ENCODE data around the gene BBIP1. TPM values are rescaled to one million over a fixed set of nuclear protein-coding genes. Genes with fewer than 3 reads are reported as not detected.

The BBIP1 gene
- total RNA-seq, 1 experiment from 2014 or later, result 16.7 TPM

DNA sequence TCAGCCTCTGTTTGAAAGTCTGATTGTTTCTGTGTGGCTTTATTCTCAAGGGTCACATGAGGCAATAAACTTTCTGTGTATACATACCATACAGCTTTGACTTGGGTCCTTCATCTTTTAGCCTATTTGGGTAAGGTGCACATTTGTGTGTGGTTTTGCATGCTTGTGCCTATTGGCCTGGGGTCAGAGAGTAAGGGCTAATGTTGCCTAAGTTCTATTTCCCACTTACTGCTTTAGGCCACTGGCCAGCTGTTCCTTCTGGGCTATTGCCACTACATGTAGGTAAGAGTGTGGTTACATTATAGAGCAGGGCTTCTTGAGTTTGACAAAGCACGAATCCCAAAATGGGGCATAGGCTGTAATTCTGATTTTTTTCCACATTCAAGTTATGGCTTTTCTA is 21.8 kb downstream of the BBIP1 start:
- Mint-ChIP-seq H3K4me1 (ENCODE audit: low read depth, unreplicated experiment) (peaks cover 18% of the 10 kb centered on the region), H3K27ac (ENCODE audit: unreplicated experiment) (no peak overlapping the region), H3K36me3 (ENCODE audit: insufficient read depth, unreplicated experiment) (peaks cover 10% of the 10 kb centered on the region), H3K27me3 (ENCODE audit: insufficient read depth, unreplicated experiment) (no peaks in the 10 kb centered on the region), H3K9me3 (ENCODE audit: unreplicated experiment) (no peaks in the 10 kb centered on the region), H3K4me3 (ENCODE audit: unreplicated experiment) (no peak overlapping the region)
- no peaks in the 10 kb centered on the region for H3K27me3 ChIP-seq (replicated peaks; ENCODE audit: control insufficient read depth, insufficient read depth, low read length)
- POLR2A ChIA-PET, result interaction anchor here (0.8 kb wide), 1 partner anchor 21 kb away, joined by 3 read pairs; no protein-coding TSS in a partner anchor
- TF ChIP-seq, protein P1, sequence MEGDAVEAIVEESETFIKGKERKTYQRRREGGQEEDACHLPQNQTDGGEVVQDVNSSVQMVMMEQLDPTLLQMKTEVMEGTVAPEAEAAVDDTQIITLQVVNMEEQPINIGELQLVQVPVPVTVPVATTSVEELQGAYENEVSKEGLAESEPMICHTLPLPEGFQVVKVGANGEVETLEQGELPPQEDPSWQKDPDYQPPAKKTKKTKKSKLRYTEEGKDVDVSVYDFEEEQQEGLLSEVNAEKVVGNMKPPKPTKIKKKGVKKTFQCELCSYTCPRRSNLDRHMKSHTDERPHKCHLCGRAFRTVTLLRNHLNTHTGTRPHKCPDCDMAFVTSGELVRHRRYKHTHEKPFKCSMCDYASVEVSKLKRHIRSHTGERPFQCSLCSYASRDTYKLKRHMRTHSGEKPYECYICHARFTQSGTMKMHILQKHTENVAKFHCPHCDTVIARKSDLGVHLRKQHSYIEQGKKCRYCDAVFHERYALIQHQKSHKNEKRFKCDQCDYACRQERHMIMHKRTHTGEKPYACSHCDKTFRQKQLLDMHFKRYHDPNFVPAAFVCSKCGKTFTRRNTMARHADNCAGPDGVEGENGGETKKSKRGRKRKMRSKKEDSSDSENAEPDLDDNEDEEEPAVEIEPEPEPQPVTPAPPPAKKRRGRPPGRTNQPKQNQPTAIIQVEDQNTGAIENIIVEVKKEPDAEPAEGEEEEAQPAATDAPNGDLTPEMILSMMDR (IDR thresholded peaks at IDR 0.05; ENCODE audit: insufficient read depth in 1 of 2, low read depth in 1 of 2, low read length in 1 of 2, severe bottlenecking in 1 of 2, unreplicated experiment in 1 of 2), result no peak
- no TSS peak for BruUV-seq (replicated peaks)
- peak in 1 of 2 experiments; percentile 24 for DNase-seq
- intact Hi-C loops (cut with micrococcal nuclease; ENCODE audit: unreplicated experiment), result loop anchor here (1.0 kb wide), 1 partner anchor 21 kb away; no protein-coding TSS in a partner anchor
- no peaks in the 10 kb centered on the region for H3K9me3 ChIP-seq
- no peaks in the 10 kb centered on the region for H3K36me3 ChIP-seq (ENCODE audit: control insufficient read depth, insufficient read depth, low read length)
- peaks cover 7% of the 10 kb centered on the region; the same call in 1 of the 2 replicates for H3K4me1 ChIP-seq
- no peak overlapping the region for H3K4me3 ChIP-seq (ENCODE audit: low read depth, low read length)
- CTCF ChIA-PET, result interaction anchor here (0.9 to 1.2 kb wide), 4 partner anchors 74 to 287 kb away, joined by 3 to 4 read pairs (median 4); partner anchors contain the start of gene ADRA2A

DNA sequence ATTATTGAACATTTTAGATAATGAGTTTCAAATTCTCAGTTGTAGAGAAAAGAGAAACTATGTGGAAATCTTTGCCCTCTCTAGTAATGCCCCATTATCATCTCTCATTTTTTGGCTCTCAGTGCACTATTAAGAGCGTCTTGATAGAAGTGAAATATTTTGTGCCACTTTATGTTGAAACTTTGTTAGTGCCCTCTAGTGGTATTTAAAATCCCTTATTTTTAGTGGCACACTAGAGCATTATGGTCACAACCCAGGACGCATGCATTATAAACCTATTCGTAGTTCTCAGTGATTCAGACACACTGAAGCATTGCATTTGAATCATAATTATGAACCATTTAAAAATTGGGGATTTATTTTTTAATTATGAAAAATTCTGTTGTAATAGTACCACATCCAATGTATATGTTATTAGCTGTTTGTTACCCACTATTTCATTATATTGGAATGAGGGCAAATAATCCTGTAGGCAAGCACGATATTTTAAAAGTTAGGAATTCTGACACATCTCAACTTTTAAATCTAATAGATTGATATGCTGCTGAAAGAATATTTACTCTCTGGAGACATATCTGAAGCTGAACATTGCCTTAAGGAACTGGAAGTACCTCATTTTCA is 25.3 kb downstream of the BBIP1 start:
- no peaks in the 10 kb centered on the region for H3K36me3 ChIP-seq (ENCODE audit: control insufficient read depth, insufficient read depth, low read length)
- no peaks in the 10 kb centered on the region for H3K27me3 ChIP-seq (replicated peaks; ENCODE audit: control insufficient read depth, insufficient read depth, low read length)
- Mint-ChIP-seq H3K4me1 (ENCODE audit: low read depth, unreplicated experiment) (peaks cover 17% of the 10 kb centered on the region), H3K9me3 (ENCODE audit: unreplicated experiment) (no peaks in the 10 kb centered on the region), H3K36me3 (ENCODE audit: insufficient read depth, unreplicated experiment) (peaks cover 22% of the 10 kb centered on the region), H3K4me3 (ENCODE audit: unreplicated experiment) (no peak overlapping the region), H3K27me3 (ENCODE audit: insufficient read depth, unreplicated experiment) (no peaks in the 10 kb centered on the region), H3K27ac (ENCODE audit: unreplicated experiment) (no peak overlapping the region)
- TF ChIP-seq, protein P1 (IDR thresholded peaks at IDR 0.05; ENCODE audit: insufficient read depth in 1 of 2, low read depth in 1 of 2, low read length in 1 of 2, severe bottlenecking in 1 of 2, unreplicated experiment in 1 of 2), result peak; percentile 35 to 48
- intact Hi-C loops (cut with micrococcal nuclease; ENCODE audit: unreplicated experiment), result loop anchor here (1.0 to 5.0 kb wide), 6 partner anchors 21 to 281 kb away; no protein-coding TSS in a partner anchor
- H3K4me1 ChIP-seq, result peaks cover 7% of the 10 kb centered on the region; the same call in 1 of the 2 replicates
- no peaks in the 10 kb centered on the region for H3K9me3 ChIP-seq
- CTCF ChIA-PET, result interaction anchor here (0.8 to 2.1 kb wide), 5 partner anchors 25 to 148 kb away, joined by 3 to 18 read pairs (median 5); partner anchors contain the start of genes BBIP1 and SHOC2
- POLR2A ChIA-PET, result no interaction called here
- no TSS peak for BruUV-seq (replicated peaks)
- DNase-seq, result peak in 1 of 2 experiments; percentile 29
- H3K4me3 ChIP-seq (ENCODE audit: low read depth, low read length), result no peak overlapping the region

DNA sequence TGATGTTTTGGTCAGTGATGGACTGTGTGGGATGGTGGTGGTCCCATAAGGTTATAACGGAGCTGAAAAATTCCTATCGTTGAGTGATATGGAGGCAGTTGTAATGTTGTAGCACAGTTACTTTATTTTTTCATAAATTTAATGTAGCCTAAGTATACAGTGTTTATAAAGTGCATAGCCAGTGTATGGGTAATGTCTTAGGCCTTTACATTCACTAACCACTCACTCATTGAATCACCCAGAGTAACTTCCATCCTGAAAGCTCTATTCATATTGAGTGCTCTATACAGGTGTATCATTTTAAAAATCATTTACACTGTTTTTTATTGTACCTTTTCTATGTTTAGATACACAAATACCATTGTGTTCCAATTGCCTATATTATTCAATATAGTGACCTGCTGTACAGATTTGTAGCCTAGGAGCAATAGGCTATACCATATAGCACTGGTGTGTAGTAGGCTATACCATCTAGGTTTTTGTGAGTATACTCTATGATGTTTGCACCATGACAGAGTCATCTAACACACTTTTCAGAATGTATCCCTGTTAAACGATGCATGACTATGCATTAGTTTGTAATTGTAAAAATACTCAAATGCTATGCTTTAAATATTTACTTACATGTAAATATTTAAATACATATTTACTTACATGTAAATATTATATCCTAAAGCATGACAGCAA is 26.2 kb downstream of the BBIP1 start:
- Mint-ChIP-seq H3K9me3 (ENCODE audit: unreplicated experiment) (no peaks in the 10 kb centered on the region), H3K4me3 (ENCODE audit: unreplicated experiment) (no peak overlapping the region), H3K4me1 (ENCODE audit: low read depth, unreplicated experiment) (peaks cover 17% of the 10 kb centered on the region), H3K36me3 (ENCODE audit: insufficient read depth, unreplicated experiment) (peaks cover 23% of the 10 kb centered on the region), H3K27ac (ENCODE audit: unreplicated experiment) (no peak overlapping the region), H3K27me3 (ENCODE audit: insufficient read depth, unreplicated experiment) (no peaks in the 10 kb centered on the region)
- TF ChIP-seq, protein P1 (IDR thresholded peaks at IDR 0.05; ENCODE audit: insufficient read depth in 1 of 2, low read depth in 1 of 2, low read length in 1 of 2, severe bottlenecking in 1 of 2, unreplicated experiment in 1 of 2), result no peak
- no peak for DNase-seq
- POLR2A ChIA-PET, result no interaction called here
- H3K4me3 ChIP-seq (ENCODE audit: low read depth, low read length), result no peak overlapping the region
- no peaks in the 10 kb centered on the region for H3K9me3 ChIP-seq
- intact Hi-C loops (cut with micrococcal nuclease; ENCODE audit: unreplicated experiment), result loop anchor here (1.0 to 5.0 kb wide), 6 partner anchors 20 to 280 kb away; no protein-coding TSS in a partner anchor
- CTCF ChIA-PET, result interaction anchor here (1.3 to 2.1 kb wide), 3 partner anchors 35 to 147 kb away, joined by 3 to 18 read pairs (median 5); no protein-coding TSS in a partner anchor
- H3K36me3 ChIP-seq (ENCODE audit: control insufficient read depth, insufficient read depth, low read length), result no peaks in the 10 kb centered on the region
- peaks cover 7% of the 10 kb centered on the region; the same call in 1 of the 2 replicates for H3K4me1 ChIP-seq
- no TSS peak for BruUV-seq (replicated peaks)
- H3K27me3 ChIP-seq (replicated peaks; ENCODE audit: control insufficient read depth, insufficient read depth, low read length), result no peaks in the 10 kb centered on the region

All from Caco-2 (cell line).